K562 (cell line): Measurements from ENCODE around the gene MYH9. TPM values are rescaled to one million over a fixed set of nuclear protein-coding genes. Genes with fewer than 3 reads are reported as not detected.

Source experiments
- ATAC-seq: fragments of 200-7000 bp; cut with Tn5 transposase; 3 replicates; pipeline ENCODE4 v1.9.1; 2020; ENCODE audit warnings: moderate library complexity
- BruUV-seq: library from RNA; stranded (reverse); fragments of 400-500 nt; replicated peaks from 2 replicates; lab custom pipeline; 2021; lab: Mats Ljungman, UMichigan
- CTCF ChIA-PET: fragments of 300-600 bp; formaldehyde crosslinking; extraction: SDS; loops from one replicate; lab custom pipeline; 2021; ENCODE audit warnings: low intra/inter-chr PET ratio; lab: Yijun Ruan, JAX
- POLR2A ChIA-PET: fragments of 300-600, 350-650 bp; sonication (Branson Sonifier 250); formaldehyde crosslinking; extraction: SDS; loops from one replicate; lab custom pipeline; 2021; ENCODE audit warnings: antibody characterized with exemption, inconsistent platforms; lab: Yijun Ruan, JAX
- DNase-seq, 4 experiments: peaks; one replicate each; pipeline versions ENCODE4 v3.0.0 to v3.0.0-alpha.2; 2011 to 2018; ENCODE audit warnings: low spot score in 3 of 4, mixed read lengths in 3 of 4; ENCODE audit errors: extremely low read depth in 1 of 4
- FAIRE-seq: peaks from 2 replicates; lab custom pipeline; 2011; peaks lifted over from hg19 to GRCh38; lab: Jason Lieb, UNC
- H2AFZ ChIP-seq: 2 replicates; pipeline ENCODE4 v1.6.0; 2011; ENCODE audit warnings: low read depth, low read length, control low read depth, inconsistent platforms
- H3K27ac ChIP-seq: fragments of 200-600 bp; 3 replicates; pipeline ENCODE4 v1.8.0; 2011; ENCODE audit warnings: low read depth, mild to moderate bottlenecking, control low read depth, inconsistent platforms, low read length, moderate library complexity, mixed read lengths; ENCODE audit errors: extremely low read depth
- H3K27me3 ChIP-seq, 2 experiments: fragments of 300-600 bp in 1 of 2; 2 replicates in 1 of 2; 3 replicates in 1 of 2; pipeline versions ENCODE4 v1.6.0 to v1.8.0; 2011; ENCODE audit warnings: inconsistent platforms in 2 of 2, low read length in 2 of 2, mild to moderate bottlenecking in 1 of 2, mixed read lengths in 1 of 2, moderate library complexity in 1 of 2; ENCODE audit not compliant: control insufficient read depth in 2 of 2, insufficient read depth in 2 of 2
- H3K36me3 ChIP-seq: fragments of 300-600 bp; 3 replicates; pipeline ENCODE4 v1.8.0; 2011; ENCODE audit warnings: mild to moderate bottlenecking, low read length, inconsistent platforms; ENCODE audit not compliant: control insufficient read depth, insufficient read depth
- H3K4me1 ChIP-seq, 2 experiments: fragments of 200-600 bp in 1 of 2; replicated peaks in 1 of 2; 2 replicates in 1 of 2; 3 replicates in 1 of 2; pipeline versions ENCODE4 v1.5.1 to v1.8.0; 2011; ENCODE audit warnings: inconsistent platforms in 2 of 2, low read length in 2 of 2, mild to moderate bottlenecking in 1 of 2, mixed read lengths in 1 of 2, moderate library complexity in 1 of 2; ENCODE audit not compliant: control insufficient read depth in 2 of 2, insufficient read depth in 2 of 2
- H3K4me2 ChIP-seq: 2 replicates; pipeline ENCODE4 v1.6.1; 2011; ENCODE audit warnings: low read length, control low read depth, inconsistent platforms, mixed read lengths; ENCODE audit not compliant: insufficient read depth
- H3K4me3 ChIP-seq: fragments of 200-600 bp; sonication (generic), shearing (Covaris generic); 2 replicates; pipeline ENCODE4 v1.5.1; 2016; ENCODE audit warnings: control low read depth, inconsistent platforms
- H3K79me2 ChIP-seq: fragments of 200-600 bp; 3 replicates; pipeline ENCODE4 v1.8.0; 2011; ENCODE audit warnings: low read length, inconsistent platforms; ENCODE audit not compliant: control insufficient read depth, insufficient read depth
- H3K9ac ChIP-seq, 2 experiments: 2 replicates each; pipeline versions ENCODE4 v1.6.0 to v1.6.1; 2011; ENCODE audit warnings: low read depth in 2 of 2, low read length in 2 of 2, control low read depth in 1 of 2, inconsistent platforms in 1 of 2, mild to moderate bottlenecking in 1 of 2, mixed read lengths in 1 of 2; ENCODE audit not compliant: insufficient read depth in 1 of 2
- H3K9me1 ChIP-seq: one replicate; pipeline ENCODE4 v1.6.0; 2011; ENCODE audit warnings: inconsistent platforms, mild to moderate bottlenecking, low read length, moderate library complexity; ENCODE audit not compliant: control insufficient read depth, insufficient read depth
- H3K9me3 ChIP-seq: replicated peaks from 2 replicates; pipeline ENCODE4 v1.5.1; 2011; ENCODE audit warnings: low read depth, low read length, inconsistent platforms; ENCODE audit not compliant: control insufficient read depth, insufficient read depth
- H4K20me1 ChIP-seq: replicated peaks from 2 replicates; pipeline ENCODE4 v1.6.1; 2011; ENCODE audit warnings: low read length, inconsistent platforms, mixed read lengths; ENCODE audit not compliant: control insufficient read depth, insufficient read depth
- ARID1B ChIP-seq: fragments of 450-650 bp; IDR thresholded peaks from 2 replicates; pipeline ENCODE4 v1.6.1; 2016; ENCODE audit warnings: antibody characterized with exemption, mild to moderate bottlenecking, inconsistent platforms
- CHD4 ChIP-seq: fragments of 200-600 bp; sonication (generic); IDR thresholded peaks from 3 replicates; pipeline ENCODE4 v1.6.1; 2012; ENCODE audit warnings: low read depth, mild to moderate bottlenecking, mixed read lengths, low read length, inconsistent platforms; ENCODE audit not compliant: insufficient read depth, insufficient replicate concordance, poor library complexity, severe bottlenecking
- FOSL1 ChIP-seq: fragments of 200-800 bp; sonication (Bioruptor generic); conservative IDR thresholded peaks from 2 replicates; pipeline ENCODE4 v1.6.1; 2016; ENCODE audit warnings: missing genetic modification characterization, missing compliant biosample characterization
- SIRT6 ChIP-seq: IDR thresholded peaks from one replicate; pipeline ENCODE4 v1.6.1; 2012; ENCODE audit warnings: low read depth, mild to moderate bottlenecking, control low read depth, inconsistent platforms, low read length, moderate library complexity
- SMARCE1 ChIP-seq: fragments of 450-650 bp; IDR thresholded peaks from 2 replicates; pipeline ENCODE4 v1.7.1; 2016; ENCODE audit warnings: mild to moderate bottlenecking
- TARDBP ChIP-seq: fragments of 450-650 bp; IDR thresholded peaks from 2 replicates; pipeline ENCODE4 v1.6.1; 2016
- WGBS: fragments of 100-300 bp; shearing (Covaris generic); methylation state at CpG from one replicate; pipeline ENCODE4 v1.1.6; 2016; ENCODE audit warnings: low coverage, mixed read lengths; ENCODE audit not compliant: insufficient coverage; ENCODE audit errors: missing lambda C conversion rate; 5-methylcytosine and 5-hydroxymethylcytosine counted together
- in situ Hi-C: fragments of 300-500 bp; cut with MboI; formaldehyde crosslinking; loops from 4 replicates; pipeline ENCODE4 v1.15.0; 2018; ENCODE audit warnings: inconsistent platforms, mixed read lengths
- intact Hi-C: fragments of 100-400 bp; cut with micrococcal nuclease; formaldehyde crosslinking; loops from 2 replicates; pipeline ENCODE4 v1.14.2; 2022
- polyA plus RNA-seq, 8 experiments: library from polyadenylated mRNA; depleted of rRNA in 4 of 8; stranded (reverse) in 5 of 8; unstranded in 3 of 8; fragments of >200 nt; fragmentation: Nextera tagmentation in 2 of 8; fragmentation: Illumina TruSeq in 1 of 8; extraction: Ambion mirVana in 2 of 8; extraction: Trizol in 1 of 8; gene quantifications; 2 replicates each; pipeline versions ENCODE4 v1.2.1 to v1.2.3, GENCODE V29; 2011 to 2014; ENCODE audit warnings: inconsistent platforms in 1 of 8, missing spikeins in 1 of 8
- total RNA-seq, 7 experiments: library from RNA; depleted of rRNA in 6 of 7; stranded (reverse); fragments of >200 nt in 6 of 7; fragmentation: Illumina TruSeq in 2 of 7; extraction: Trizol in 2 of 7; gene quantifications; 2 replicates each; pipeline versions ENCODE4 v1.2.1 to v1.2.3, GENCODE V29; 2011 to 2021; ENCODE audit warnings: low replicate concordance in 1 of 7
- TF ChIP-seq, protein P1 (sequence below): fragments of 450-650 bp; formaldehyde crosslinking; IDR thresholded peaks from 2 replicates; pipeline ENCODE4 v1.4.0; 2020; ENCODE audit warnings: mild to moderate bottlenecking, moderate library complexity
- TF ChIP-seq, protein P2 (sequence below), 2 experiments: fragments of 450-650 bp in 1 of 2; sonication (generic) in 1 of 2; formaldehyde crosslinking in 1 of 2; IDR thresholded peaks; 2 replicates each; pipeline versions ENCODE4 v1.7.1 to v1.9.0; 2016 to 2022; ENCODE audit warnings: inconsistent platforms in 1 of 2, mild to moderate bottlenecking in 1 of 2, missing genetic modification reagents in 1 of 2
- TF ChIP-seq, protein P3 (sequence below): sonication (generic); formaldehyde crosslinking; IDR thresholded peaks from 2 replicates; pipeline ENCODE4 v1.8.1; 2022; ENCODE audit warnings: missing genetic modification reagents

Gene MYH9
- total and polyA plus RNA-seq, 9 of the 15 experiments (the other 6 are each of a cell fraction or from before 2014, with no cell fraction given) = 0.71 to 111 (median 24.6) TPM

DNA sequence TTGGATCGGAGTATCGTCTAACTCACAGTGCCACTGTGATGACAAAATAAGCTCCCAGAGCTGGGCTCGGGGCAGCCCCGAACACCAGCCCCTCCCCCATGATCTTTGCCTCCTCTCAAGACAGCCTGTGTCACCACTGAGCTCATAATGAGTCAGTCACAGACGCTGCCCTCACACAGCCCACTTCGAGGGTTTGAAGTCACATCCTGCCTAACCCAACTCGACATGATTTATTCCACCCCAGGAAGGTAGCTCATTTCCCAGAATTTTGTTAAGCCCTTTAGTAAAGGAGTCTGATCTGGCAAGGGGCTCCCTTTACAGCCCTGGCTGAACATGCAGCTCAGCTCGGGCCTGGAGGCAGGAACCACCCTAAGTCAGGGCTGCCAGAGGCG is 22.8 kb downstream of the MYH9 start:
- H3K79me2 ChIP-seq = peaks cover 78% of the 10 kb centered on the region
- CTCF ChIA-PET = no interaction called here
- H2AFZ ChIP-seq = no peak overlapping the region
- no peak overlapping the region for H3K27ac ChIP-seq
- in situ Hi-C loops (no loop called here), intact Hi-C loops (loop anchor here (5.0 kb wide), 2 partner anchors 57 to 102 kb away; no protein-coding TSS in a partner anchor)
- BruUV-seq = no TSS peak
- peak overlapping the region in 1 of 2 experiments; percentile 60; a peak in 1 of 4 replicates for H3K9ac ChIP-seq
- ATAC-seq (peak; percentile 35), DNase-seq (peak; percentile 45 to 82 (median 56)), FAIRE-seq (peak; percentile 86)
- H3K36me3 ChIP-seq = peaks cover 12% of the 10 kb centered on the region; the same call in 1 of the 3 replicates
- WGBS = 30% methylated on average over 9 of the region's 9 CpGs
- H3K4me1 ChIP-seq = peaks cover 30 to 52% of the 10 kb centered on the region in 2 experiments
- H3K4me2 ChIP-seq = no peak overlapping the region
- H4K20me1 ChIP-seq = peaks cover 59% of the 10 kb centered on the region
- H3K27me3 ChIP-seq = no peaks in the 10 kb centered on the region
- POLR2A ChIA-PET = interaction anchor here (1.0 to 2.0 kb wide), 4 partner anchors 10 to 30 kb away, joined by 3 to 7 read pairs (median 4); no protein-coding TSS in a partner anchor
- H3K9me1 ChIP-seq = peaks cover 6% of the 10 kb centered on the region
- no peaks in the 10 kb centered on the region for H3K9me3 ChIP-seq
- H3K4me3 ChIP-seq = no peak overlapping the region
- TF ChIP-seq, protein P1, sequence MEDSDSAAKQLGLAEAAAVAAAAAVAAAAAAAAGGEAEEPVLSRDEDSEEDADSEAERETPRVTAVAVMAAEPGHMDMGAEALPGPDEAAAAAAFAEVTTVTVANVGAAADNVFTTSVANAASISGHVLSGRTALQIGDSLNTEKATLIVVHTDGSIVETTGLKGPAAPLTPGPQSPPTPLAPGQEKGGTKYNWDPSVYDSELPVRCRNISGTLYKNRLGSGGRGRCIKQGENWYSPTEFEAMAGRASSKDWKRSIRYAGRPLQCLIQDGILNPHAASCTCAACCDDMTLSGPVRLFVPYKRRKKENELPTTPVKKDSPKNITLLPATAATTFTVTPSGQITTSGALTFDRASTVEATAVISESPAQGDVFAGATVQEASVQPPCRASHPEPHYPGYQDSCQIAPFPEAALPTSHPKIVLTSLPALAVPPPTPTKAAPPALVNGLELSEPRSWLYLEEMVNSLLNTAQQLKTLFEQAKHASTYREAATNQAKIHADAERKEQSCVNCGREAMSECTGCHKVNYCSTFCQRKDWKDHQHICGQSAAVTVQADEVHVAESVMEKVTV (CRISPR knock-in tag) = no peak
- TF ChIP-seq, protein P2, sequence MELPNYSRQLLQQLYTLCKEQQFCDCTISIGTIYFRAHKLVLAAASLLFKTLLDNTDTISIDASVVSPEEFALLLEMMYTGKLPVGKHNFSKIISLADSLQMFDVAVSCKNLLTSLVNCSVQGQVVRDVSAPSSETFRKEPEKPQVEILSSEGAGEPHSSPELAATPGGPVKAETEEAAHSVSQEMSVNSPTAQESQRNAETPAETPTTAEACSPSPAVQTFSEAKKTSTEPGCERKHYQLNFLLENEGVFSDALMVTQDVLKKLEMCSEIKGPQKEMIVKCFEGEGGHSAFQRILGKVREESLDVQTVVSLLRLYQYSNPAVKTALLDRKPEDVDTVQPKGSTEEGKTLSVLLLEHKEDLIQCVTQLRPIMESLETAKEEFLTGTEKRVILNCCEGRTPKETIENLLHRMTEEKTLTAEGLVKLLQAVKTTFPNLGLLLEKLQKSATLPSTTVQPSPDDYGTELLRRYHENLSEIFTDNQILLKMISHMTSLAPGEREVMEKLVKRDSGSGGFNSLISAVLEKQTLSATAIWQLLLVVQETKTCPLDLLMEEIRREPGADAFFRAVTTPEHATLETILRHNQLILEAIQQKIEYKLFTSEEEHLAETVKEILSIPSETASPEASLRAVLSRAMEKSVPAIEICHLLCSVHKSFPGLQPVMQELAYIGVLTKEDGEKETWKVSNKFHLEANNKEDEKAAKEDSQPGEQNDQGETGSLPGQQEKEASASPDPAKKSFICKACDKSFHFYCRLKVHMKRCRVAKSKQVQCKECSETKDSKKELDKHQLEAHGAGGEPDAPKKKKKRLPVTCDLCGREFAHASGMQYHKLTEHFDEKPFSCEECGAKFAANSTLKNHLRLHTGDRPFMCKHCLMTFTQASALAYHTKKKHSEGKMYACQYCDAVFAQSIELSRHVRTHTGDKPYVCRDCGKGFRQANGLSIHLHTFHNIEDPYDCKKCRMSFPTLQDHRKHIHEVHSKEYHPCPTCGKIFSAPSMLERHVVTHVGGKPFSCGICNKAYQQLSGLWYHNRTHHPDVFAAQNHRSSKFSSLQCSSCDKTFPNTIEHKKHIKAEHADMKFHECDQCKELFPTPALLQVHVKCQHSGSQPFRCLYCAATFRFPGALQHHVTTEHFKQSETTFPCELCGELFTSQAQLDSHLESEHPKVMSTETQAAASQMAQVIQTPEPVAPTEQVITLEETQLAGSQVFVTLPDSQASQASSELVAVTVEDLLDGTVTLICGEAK (IDR thresholded peaks at IDR 0.05) = peak; percentile 54; the same call in 1 of the 2 replicates
- TF ChIP-seq, protein P2 (CRISPR knock-in tag; IDR thresholded peaks at IDR 0.05) = no peak
- TF ChIP-seq, protein P3, sequence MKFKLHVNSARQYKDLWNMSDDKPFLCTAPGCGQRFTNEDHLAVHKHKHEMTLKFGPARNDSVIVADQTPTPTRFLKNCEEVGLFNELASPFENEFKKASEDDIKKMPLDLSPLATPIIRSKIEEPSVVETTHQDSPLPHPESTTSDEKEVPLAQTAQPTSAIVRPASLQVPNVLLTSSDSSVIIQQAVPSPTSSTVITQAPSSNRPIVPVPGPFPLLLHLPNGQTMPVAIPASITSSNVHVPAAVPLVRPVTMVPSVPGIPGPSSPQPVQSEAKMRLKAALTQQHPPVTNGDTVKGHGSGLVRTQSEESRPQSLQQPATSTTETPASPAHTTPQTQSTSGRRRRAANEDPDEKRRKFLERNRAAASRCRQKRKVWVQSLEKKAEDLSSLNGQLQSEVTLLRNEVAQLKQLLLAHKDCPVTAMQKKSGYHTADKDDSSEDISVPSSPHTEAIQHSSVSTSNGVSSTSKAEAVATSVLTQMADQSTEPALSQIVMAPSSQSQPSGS (CRISPR knock-in tag) = peak; percentile 24; the same call in 1 of the 2 replicates
- TF ChIP-seq SIRT6 (no peak), CHD4 (no peak), ARID1B (peak; percentile 46; the same call in 1 of the 2 replicates), FOSL1 (peak; percentile 92), TARDBP (peak; percentile 84; the same call in 1 of the 2 replicates), SMARCE1 (0 out of 2 replicates have a peak, but pooled peaks have one; percentile 37)
